Measurements from ENCODE around the gene QSOX2.

QSOX2 gene

GRCh38 chr9:136218673-136219072 is 26.9 kb downstream of the QSOX2 start:
- DNase-seq: no peak

GRCh38 chr9:136218271-136218670 is 27.3 kb downstream of the QSOX2 start:
- DNase-seq: no peak

GRCh38 chr9:136216541-136217244 is 28.9 kb downstream of the QSOX2 start:
- no peak for DNase-seq

GRCh38 chr9:136213733-136214132 is 31.9 kb downstream of the QSOX2 start:
- DNase-seq: no peak

- DNase-seq: no peak
These were observed 33.2 kb downstream of the QSOX2 start for GRCh38 chr9:136212345-136212950.

GRCh38 chr9:136211441-136212344 is 33.9 kb downstream of the QSOX2 start:
- DNase-seq: no peak

- no peak for DNase-seq
These were observed 34.6 kb downstream of the QSOX2 start for GRCh38 chr9:136211006-136211405.

- DNase-seq: no peak
These were observed 35.3 kb downstream of the QSOX2 start for GRCh38 chr9:136210276-136210675.

- DNase-seq: no peak
These were observed 35.8 kb downstream of the QSOX2 start for GRCh38 chr9:136209786-136210185.

- DNase-seq: no peak
These were observed 36.4 kb downstream of the QSOX2 start for GRCh38 chr9:136209232-136209631.

- no peak for DNase-seq
These were observed 36.9 kb downstream of the QSOX2 start for GRCh38 chr9:136208675-136209074.

- DNase-seq: no peak
These were observed 38.0 kb downstream of the QSOX2 start for GRCh38 chr9:136207616-136208015.

GRCh38 chr9:136206602-136207275 is 38.9 kb downstream of the QSOX2 start:
- DNase-seq: no peak

GRCh38 chr9:136205707-136205992 is 40.0 kb downstream of the QSOX2 start:
- DNase-seq: no peak

GRCh38 chr9:136204838-136205706 is 40.5 kb downstream of the QSOX2 start, which contains the start of gene LHX3:
TSS of gene LHX3 (minus strand) at chr9:136205128. CDS start at chr9:136205012, 116 bp downstream.
- no peak for DNase-seq

- no peak for DNase-seq
These were observed 41.3 kb downstream of the QSOX2 start for GRCh38 chr9:136204145-136204805.

- DNase-seq: no peak
These were observed 42.0 kb downstream of the QSOX2 start for GRCh38 chr9:136203408-136204144.

GRCh38 chr9:136202454-136203407 is 42.9 kb downstream of the QSOX2 start:
- no peak for DNase-seq

- DNase-seq: no peak
These were observed 43.8 kb downstream of the QSOX2 start for GRCh38 chr9:136201609-136202453.
